Measurements from ENCODE around the gene ZNF366.

DNA sequence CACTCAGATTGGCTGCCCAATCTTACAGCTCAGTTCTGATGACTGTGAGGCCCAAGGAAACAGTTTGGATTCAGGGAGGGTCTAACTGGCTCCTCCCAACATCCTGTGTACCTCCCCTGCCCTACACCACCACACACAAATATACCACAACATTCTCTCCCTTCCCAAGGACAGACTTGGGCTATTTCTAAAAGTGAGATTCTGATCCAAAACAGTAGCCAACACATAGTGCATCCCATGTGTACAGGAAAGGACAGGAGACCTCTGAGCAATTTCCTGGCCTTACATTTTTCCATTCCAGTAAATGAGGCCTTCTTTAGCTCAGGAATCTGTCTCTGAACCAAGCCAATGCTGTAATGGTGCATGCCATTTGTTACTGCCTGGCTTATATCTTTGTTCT lies 20.8 kb downstream of the ZNF366 start:
- TF ChIP-seq, protein P1, sequence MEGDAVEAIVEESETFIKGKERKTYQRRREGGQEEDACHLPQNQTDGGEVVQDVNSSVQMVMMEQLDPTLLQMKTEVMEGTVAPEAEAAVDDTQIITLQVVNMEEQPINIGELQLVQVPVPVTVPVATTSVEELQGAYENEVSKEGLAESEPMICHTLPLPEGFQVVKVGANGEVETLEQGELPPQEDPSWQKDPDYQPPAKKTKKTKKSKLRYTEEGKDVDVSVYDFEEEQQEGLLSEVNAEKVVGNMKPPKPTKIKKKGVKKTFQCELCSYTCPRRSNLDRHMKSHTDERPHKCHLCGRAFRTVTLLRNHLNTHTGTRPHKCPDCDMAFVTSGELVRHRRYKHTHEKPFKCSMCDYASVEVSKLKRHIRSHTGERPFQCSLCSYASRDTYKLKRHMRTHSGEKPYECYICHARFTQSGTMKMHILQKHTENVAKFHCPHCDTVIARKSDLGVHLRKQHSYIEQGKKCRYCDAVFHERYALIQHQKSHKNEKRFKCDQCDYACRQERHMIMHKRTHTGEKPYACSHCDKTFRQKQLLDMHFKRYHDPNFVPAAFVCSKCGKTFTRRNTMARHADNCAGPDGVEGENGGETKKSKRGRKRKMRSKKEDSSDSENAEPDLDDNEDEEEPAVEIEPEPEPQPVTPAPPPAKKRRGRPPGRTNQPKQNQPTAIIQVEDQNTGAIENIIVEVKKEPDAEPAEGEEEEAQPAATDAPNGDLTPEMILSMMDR (IDR thresholded peaks at IDR 0.05; ENCODE audit: insufficient read depth, low read length): no peak
- TF ChIP-seq GABPA (IDR thresholded peaks at IDR 0.05; ENCODE audit: low read depth) (no peak), POLR2AphosphoS5 (IDR thresholded peaks at IDR 0.05; ENCODE audit: low read depth) (no peak)
